Stimulated activated naive CD4-positive, alpha-beta T cell treated with Interleukin-2 at 50 U/mL for 16 hours (primary cell): ENCODE results near the gene SH3D19.
A peak's percentile ranks its signal among the peaks of the same experiment; 100 is the strongest.

ENCODE experiments used
- DNase-seq: peaks from one replicate; lab custom pipeline; 2025; lab: John Stamatoyannopoulos, UW

The SH3D19 gene, protein sequence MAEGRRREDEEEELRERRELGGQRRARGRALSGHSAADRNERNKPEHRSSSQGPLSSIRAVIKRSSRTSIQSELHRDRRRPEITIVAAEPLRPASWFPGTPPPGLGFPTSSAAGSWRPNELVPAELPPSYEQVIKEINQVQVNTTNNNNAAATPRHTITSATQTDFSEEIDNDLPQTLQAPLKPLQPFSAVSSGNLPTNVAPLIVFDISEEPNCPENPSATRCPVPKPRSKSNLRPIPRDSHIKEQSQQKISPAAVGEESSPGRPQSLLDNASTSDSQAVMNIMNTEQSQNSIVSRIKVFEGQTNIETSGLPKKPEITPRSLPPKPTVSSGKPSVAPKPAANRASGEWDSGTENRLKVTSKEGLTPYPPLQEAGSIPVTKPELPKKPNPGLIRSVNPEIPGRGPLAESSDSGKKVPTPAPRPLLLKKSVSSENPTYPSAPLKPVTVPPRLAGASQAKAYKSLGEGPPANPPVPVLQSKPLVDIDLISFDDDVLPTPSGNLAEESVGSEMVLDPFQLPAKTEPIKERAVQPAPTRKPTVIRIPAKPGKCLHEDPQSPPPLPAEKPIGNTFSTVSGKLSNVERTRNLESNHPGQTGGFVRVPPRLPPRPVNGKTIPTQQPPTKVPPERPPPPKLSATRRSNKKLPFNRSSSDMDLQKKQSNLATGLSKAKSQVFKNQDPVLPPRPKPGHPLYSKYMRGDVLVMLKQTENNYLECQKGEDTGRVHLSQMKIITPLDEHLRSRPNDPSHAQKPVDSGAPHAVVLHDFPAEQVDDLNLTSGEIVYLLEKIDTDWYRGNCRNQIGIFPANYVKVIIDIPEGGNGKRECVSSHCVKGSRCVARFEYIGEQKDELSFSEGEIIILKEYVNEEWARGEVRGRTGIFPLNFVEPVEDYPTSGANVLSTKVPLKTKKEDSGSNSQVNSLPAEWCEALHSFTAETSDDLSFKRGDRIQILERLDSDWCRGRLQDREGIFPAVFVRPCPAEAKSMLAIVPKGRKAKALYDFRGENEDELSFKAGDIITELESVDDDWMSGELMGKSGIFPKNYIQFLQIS

DNA sequence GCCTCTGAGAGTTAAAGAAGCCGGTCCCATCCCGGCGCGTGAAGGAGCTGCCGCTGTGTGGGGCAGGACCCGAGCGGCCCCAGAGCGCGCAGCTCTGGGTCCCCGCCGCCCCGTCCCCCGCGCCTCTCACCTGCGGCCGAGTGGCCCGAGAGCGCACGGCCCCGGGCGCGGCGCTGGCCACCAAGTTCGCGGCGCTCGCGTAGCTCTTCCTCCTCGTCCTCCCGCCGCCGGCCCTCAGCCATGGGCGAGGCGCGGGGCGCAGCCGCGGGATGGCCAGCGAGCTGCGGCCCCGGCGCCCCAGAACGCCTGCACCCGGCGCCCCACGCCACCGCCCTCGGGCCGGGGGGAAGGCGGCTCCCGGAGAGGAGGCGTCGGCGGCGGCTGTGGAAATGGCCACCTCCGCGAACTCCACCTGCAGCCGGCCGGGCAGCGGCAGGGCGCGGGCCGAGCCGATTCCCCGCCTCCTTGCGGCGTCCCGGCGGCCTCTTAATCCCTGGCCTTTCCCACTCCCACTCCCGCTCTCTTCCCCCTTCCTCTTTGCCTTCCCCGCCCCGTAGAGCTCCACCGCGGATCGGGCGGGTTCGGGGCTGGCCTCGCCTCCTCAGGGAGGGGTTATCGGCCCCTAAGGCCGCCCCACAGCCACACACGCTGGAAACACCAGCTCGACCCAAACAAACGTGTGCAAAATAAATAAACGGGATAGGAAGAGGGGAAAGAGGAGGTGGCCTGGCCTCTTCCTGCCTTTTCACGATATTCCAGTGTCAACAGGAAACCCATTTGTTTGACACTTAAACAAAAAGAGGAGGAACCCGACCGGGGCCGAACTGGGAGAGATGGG lies at the start of gene SH3D19:
TSS of gene SH3D19 (minus strand) at position 495 of the 838 bp plus-strand sequence. CDS start at position 242, 253 bp downstream.
- no peak for DNase-seq

DNA sequence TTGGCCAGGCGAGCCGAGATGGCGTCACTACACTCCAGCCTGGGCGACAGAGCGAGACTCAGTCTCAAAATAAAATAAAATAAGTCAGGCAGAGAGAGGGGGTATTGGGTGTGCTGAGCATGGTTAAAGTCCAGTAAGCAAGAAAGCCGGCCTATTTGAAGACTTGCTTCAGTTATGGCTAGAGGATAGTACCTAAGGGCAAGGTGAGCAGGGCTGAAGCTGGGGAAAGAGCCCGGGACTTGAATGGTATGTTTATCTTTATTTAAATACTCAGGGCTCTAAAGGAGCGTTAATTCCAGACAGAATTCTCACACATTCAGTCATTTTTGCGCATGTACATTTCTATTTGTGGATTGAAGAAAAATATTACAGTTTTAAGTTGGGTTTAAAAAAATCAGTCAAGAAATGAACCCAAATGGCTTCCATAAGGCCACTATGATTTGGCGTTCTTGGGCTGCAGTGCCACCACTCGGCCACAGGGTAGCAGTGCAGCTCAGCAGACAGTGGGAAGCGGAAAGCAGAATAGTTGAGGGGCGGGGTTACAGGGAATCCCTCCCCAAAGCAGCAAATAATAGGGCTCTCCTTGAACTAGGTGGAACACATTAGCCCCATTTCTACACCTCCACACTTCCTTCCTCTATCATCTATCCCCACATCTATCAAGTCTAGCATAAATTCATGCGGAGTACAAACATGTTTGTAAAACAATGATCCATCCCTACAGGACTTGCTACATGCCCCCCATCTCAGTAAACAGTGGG lies 37.2 kb upstream of the SH3D19 start:
- DNase-seq: peak; percentile 63

DNA sequence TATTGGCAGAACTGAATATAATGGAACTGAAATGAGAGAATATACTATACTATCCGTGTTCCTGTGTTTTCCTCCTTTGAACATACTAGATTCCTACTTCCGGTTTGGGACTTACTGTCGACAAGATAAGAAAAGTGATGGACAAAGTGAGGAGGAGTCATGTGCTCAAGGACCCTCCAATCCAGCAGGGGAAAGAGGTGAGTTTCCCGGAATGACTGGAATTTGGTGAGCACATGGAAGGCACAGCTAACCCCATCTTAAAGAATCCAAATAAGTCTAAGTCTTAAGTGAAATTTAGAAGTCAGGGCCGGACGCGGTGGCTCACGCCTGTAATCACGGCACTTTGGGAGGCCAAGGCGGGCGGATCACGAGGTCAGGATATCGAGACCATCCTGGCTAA lies 36.6 kb upstream of the SH3D19 start:
- no peak for DNase-seq

DNA sequence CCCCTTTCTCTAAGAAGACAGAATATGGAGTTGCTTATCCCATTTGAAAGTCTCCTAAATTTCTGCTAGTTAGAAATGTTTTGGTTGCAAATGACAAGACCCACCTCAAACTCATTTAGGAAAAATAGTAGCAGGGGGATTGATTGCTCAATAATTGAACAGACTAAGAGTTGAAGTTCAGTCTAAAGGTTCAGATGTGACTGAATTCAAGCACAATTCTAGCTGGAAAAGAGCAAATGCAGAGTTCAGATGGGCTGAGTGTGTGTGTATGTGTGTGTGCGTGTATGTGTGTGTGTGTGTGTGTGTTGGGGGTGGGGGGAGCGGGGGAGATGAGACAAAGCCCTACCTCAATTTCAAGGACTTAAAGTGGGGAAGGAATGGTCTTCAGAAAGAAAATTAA lies 35.7 kb upstream of the SH3D19 start:
- no peak for DNase-seq

DNA sequence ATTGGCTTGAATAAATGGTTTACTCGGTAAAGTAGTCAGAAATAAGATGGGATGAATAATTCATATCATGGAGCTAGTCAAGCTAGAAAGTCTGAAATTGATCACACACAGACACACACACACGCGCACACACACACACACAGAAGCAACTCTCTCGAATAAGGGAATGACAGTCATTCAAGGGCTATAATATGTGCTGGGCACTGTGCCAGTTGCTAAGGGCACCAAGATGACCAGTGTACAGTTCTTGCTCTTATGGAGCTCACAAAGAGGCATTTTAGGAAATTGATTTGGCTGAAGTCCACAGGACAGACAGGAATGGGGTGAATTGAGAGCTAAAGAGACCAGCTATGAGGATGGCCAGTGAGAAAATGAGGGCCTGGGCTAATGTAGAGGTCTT lies 34.2 kb upstream of the SH3D19 start:
- no peak for DNase-seq

DNA sequence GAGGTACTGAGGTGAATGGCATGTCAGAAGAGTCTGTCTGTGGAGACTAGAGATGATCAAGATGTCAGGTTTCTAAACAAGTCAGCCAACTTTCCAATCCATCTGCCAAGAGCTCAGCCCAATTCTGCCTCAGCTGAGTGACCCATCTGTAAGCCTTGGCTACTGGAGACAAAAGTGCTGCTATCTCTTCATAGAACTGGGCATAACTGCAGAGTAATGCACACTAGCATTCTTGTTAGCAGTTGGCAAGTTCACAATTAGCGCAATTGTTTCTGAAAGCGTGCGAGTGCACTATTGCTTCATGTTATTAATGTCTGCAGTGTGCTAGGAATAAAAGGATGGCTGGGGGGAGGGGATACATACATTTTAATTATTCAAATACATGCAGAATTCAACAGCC lies 32.9 kb upstream of the SH3D19 start:
- no peak for DNase-seq

DNA sequence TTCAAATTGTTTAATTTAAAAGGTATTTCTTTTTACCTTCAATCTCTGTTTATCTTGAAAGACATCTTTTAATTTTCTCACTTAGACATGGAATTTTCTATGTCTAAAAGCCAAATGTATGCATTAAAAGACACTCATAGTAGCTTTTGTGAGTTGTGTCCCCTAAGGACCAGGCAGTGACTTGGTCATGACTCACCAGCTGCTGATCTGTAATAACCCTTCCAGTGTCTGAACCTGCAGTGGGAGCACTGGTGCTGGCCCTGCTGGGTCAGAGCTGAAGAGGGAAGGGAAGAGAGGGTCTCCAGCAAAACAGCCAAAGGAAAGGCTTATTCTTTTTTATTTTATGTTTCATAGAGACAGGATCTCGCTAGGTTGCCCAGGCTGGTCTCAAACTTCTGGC lies 31.1 kb upstream of the SH3D19 start:
- no peak for DNase-seq

DNA sequence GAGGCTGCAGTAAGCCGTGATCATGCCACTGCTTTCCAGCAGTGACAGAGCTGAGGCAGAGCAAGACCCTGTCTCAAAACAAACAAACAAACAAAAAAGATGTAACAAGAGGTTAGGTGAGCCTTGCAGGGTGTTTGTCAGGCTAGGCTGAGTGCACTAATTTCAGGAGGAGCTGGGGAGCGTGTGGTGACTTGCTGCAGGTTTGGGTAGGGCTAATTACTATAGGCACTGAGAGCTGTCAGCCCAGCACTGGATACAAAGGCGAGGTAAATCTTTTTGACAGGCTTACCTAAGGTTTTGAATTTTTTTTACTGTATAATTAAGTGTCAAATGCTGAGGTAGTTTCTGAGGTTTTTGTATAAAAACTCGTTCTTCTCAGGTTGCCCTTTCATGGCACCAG lies 29.8 kb upstream of the SH3D19 start:
- DNase-seq: no peak

DNA sequence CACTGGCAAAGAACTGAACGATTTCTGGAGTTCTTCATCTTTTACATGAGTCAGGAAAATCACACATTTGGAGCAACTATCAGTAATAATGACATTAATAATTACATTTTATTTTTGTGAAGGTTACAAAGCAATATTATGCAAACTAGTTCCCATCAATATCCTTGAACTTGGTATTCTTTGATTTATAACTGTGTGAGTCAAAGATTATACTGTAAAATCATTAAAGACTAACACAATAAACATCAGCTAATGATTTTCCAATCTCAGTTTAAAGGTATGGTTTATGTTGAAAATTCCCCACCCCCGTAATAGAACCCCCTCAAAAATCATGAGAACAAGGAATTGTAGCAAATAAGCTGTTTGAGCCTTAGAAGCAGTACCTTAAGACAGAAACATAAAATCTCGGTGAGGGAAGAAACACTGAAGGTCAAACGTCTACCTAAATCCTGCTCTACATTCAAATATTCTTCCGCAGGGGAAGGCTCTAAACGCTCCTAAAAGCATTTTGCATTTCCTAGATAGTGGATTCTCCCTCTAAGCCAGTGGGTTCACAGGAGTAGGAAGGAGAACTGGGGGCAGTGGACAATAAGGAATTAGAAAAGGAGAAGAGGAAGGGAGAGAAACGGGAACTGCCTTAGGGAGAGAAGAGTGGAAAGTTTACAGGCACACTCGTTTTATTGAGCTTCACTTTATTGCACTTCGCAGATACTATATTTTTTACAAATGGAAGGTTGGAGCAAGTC lies 22.3 kb upstream of the SH3D19 start:
- DNase-seq: no peak

DNA sequence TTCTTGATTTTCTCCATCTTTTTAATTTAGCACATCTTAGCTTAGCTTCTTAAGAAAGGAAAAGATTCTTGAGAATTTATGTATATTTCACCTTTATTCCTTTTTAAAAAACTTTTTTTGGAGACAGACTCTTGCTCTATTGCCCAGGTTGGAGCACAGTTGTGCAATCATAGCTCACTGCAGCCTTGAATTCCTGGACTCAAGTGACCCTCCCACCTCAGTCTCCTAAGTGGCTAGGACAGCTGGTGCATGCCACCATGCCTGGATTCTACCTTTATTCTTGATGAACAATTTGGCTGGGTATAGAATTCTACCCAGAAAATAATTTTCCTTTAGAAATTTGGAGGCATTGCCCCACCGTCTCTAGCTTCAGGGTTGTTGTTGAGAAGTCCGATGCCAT lies 19.5 kb upstream of the SH3D19 start:
- DNase-seq: no peak

DNA sequence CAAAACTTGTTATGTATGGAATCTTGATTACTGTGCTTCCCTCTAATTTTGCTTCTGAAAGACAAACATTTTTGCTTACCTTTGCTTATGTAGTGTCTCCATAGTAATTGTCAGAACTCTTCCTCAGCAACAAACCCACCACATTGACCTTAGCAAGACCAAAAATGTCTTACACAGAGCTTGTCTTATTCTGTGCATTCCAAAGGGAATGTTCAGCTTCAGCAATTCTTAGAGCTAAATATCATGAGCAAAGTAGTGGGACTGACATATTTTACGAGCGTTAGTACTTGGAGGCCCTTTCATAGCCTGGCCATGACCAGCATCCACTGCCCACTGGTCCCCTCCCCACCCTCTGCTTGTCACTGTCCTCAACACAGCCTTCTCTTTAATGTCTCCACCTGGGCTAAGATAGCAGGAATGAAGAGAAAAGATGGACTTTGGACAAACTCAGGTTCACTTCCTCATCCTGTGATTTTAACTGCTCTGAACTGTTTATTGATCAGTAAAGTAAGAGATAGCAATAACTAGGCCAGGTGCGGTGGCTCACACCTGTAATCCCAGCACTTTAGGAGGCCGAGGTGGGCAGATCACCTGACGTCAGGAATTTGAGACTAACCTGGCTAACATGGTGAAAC lies 15.5 kb upstream of the SH3D19 start:
- DNase-seq: no peak

DNA sequence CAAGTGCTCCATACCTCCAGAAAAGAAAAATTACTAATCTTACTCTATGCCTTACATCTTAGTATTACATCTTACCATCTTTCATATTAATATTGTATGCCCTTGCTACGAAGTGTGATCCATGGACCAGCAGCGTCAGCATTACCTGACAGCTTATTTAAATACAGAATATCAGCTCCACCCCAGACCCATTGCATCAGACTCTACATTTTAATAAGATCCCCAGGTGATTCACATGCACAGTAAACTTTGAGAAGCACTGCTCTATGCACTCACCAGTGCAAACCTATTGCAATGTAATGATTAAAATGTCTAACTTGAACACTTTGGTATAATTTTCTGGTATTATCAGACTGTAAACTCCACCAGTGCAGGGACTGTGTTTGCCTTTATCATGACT lies 14.1 kb upstream of the SH3D19 start:
- no peak for DNase-seq

DNA sequence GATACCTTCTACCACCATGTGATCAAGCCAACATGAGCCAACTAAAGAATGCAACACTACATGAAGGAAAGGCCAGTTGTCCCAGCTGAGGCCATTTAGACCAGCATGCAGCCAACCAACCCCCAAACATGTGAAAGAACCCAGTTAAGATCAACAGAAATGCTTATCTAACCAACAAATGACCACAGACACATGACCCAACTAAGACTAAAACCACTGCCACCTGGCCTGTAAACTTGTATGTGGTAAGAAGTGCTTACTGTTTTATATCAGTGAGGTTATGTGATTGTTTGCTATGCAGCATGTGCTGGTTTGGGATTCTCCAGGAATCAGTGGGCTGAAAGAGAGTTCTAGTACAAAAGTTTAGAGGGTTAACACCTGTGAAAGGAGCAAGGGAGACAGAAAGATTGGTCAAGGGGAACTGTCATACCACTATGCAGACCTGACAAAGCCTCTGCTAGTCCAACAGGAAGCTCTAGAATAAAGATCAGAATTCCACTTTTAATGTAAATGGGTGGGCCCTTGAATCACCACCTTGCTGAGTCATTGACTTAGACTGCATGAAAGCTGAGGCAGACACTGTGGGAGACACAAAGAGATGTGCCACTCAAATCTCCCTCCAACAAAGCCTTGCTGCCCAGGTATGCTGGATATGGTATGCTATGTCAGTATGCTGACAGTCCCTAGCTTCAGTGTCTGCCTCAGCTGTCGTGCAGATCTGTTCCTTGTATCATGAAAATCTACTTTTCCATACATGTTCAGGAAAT lies 6.1 kb upstream of the SH3D19 start:
- DNase-seq: no peak

DNA sequence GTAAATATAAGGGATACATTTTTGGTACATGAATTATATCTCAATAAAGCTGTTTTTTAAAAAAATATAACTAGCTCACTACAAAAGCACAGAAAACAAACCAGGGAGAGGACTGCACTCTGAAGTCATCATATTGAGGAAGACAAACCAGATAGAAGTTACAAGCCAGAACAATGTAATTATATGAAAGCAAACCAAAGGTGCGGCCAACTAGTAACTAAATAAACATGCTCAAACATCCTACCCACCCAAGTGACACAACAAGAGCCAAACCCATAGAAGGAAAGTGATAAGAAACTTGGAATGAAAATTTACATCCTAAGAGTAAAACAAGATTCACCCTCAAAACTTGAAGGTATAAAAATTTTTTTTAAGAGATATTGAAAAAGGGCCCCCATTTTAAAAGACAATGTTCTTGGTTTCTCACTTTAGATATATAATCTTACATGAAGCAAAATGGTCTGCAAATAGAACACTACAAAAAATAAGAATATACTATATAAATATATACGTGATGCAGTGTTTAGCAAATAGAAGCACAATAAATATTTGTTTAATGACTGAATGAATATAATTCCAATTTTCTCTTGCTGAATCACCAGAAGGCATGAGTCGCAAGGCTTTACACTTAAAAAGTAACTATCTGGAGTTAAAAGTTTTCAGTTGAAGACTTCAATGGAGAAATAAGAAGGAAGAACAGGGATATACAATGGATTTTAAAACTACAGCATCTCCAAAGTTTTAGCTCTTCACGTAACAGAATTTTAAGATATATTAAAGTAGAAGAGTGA lies 4.0 kb upstream of the SH3D19 start:
- no peak for DNase-seq

DNA sequence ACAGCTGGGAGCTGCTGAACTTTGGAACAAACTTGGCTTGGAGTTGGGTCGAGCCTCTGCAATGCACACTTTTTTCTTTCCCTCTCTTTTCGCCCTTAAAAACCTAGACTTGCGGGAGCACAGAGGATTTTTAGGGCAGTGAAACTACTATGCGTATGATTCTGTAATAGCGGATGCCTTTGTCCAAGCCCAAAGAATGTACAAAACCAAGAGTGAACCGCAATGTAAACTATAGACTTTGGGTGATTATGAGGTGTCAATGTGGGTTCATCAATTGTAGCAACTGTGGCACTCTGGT lies 493 bp upstream of the SH3D19 start:
- no peak for DNase-seq

DNA sequence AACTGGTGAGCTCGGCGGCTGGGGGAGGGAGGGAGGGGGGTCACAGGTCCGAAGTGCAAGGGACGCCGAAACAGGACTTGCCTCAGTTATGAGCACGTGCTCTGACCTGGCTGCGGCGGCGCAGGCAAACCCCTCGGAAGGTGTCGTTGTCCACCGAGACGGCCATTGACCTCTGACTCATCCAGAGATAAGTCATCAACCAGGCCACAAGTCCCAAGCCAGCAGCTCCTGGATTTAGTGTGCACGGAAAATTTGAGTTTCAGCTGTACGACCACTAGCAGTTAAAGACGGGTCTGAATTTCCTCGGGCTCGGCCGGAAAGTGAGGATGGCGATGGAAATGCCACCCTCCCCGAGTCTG lies 674 bp downstream of the SH3D19 start:
- no peak for DNase-seq

DNA sequence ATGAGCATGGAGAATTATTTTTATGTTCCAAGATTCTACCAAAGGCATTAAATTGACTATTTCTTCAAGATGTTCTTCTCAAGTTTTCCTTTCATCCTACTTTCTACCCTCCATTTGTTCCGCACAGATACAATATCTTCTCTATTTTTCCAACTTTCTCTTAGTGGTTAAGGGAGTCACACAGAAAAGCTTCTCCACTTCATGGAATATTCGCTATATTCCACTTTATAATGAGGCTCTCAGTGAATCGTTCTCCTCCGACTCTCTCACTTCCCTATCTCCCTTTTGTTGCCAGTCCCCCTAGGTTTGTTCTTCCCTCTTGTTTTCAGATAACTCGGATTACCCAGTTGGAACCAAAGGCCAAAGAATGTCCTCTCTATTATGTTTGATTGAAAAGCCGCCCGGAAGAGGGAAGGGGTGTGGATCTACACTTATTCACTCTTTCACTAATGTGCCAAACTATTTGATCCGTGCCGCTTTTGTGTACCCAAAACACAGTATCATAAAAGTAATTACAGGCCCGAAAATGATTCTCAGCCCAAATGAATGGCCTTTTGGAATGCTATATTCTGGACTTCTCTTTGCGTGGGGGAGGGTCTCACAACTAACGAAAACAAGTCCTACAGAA lies 1.2 kb downstream of the SH3D19 start:
- DNase-seq: no peak

DNA sequence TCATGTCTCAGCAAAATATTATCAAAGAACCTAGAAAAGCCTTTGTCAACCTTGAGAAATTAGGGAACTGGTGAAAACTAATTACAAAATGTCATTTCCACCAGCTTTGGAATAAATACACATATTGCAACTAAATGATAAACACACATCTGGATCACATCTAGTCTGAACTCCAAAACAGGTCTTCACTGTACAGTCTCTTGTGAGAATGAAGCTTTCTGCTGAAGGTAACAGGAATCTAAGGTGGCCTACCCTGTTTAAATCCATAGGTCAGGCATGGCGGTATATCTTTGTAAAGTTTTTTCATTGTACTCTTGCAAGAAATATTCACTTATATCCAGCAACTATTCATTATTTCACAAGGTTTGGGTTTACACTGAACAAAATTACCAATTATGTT lies 1.7 kb downstream of the SH3D19 start:
- DNase-seq: no peak
